Measurements from ENCODE around the gene VAV2. TPM values are rescaled to one million over a fixed set of nuclear protein-coding genes. Genes with fewer than 3 reads are reported as not detected.

Gene VAV2
- total RNA-seq, 1 experiment from 2014 or later = 24.7 TPM

GRCh38 chr9:133995012-133995896 is 3.1 kb upstream of the VAV2 start:
- H3K4me1 ChIP-seq (ENCODE audit: control insufficient read depth, insufficient read depth, low read length) = peaks cover 11% of the 10 kb centered on the region
- ChIA-PET POLR2A (no interaction called here), CTCF (interaction anchor here (1.2 to 2.3 kb wide), 4 partner anchors 104 to 245 kb away, joined by 3 to 16 read pairs (median 7); no protein-coding TSS in a partner anchor)
- no peak overlapping the region for H3K4me3 ChIP-seq (ENCODE audit: low read depth in 2 of 2, low read length in 2 of 2)
- no TSS peak for BruUV-seq (replicated peaks)
- ATAC-seq (no peak), DNase-seq (ENCODE audit: low read depth, low spot score) (no peak)
- no peaks in the 10 kb centered on the region for H3K27me3 ChIP-seq (ENCODE audit: control insufficient read depth, insufficient read depth, low read length)
- H3K36me3 ChIP-seq (ENCODE audit: control insufficient read depth, insufficient read depth, low read length) = no peaks in the 10 kb centered on the region
- H3K9me3 ChIP-seq (ENCODE audit: control insufficient read depth, insufficient read depth, low read depth, low read length) = no peaks in the 10 kb centered on the region
- in situ Hi-C loops (cut with HindIII; ENCODE audit: low pct_unique_long_range_greater_than_20kb, low sequenced_read_pairs) = no loop called here
- no peak for TF ChIP-seq REST (IDR thresholded peaks at IDR 0.05; ENCODE audit: insufficient read depth in 1 of 2, low read depth in 2 of 2, low read length in 1 of 2)
- TF ChIP-seq, protein P1, sequence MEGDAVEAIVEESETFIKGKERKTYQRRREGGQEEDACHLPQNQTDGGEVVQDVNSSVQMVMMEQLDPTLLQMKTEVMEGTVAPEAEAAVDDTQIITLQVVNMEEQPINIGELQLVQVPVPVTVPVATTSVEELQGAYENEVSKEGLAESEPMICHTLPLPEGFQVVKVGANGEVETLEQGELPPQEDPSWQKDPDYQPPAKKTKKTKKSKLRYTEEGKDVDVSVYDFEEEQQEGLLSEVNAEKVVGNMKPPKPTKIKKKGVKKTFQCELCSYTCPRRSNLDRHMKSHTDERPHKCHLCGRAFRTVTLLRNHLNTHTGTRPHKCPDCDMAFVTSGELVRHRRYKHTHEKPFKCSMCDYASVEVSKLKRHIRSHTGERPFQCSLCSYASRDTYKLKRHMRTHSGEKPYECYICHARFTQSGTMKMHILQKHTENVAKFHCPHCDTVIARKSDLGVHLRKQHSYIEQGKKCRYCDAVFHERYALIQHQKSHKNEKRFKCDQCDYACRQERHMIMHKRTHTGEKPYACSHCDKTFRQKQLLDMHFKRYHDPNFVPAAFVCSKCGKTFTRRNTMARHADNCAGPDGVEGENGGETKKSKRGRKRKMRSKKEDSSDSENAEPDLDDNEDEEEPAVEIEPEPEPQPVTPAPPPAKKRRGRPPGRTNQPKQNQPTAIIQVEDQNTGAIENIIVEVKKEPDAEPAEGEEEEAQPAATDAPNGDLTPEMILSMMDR (IDR thresholded peaks at IDR 0.05) = no peak
- no peak for TF ChIP-seq SIN3A (IDR thresholded peaks at IDR 0.05; ENCODE audit: borderline replicate concordance, insufficient read depth, low read depth, low read length)
- TF ChIP-seq POLR2AphosphoS5 (IDR thresholded peaks at IDR 0.05; ENCODE audit: low read depth, low read length) = no peak
- no peak for TF ChIP-seq TCF7L2 (IDR thresholded peaks at IDR 0.05; ENCODE audit: low read depth, low read length)
- no peak overlapping the region for H3K27ac ChIP-seq (ENCODE audit: low read length)
- intact Hi-C loops (cut with micrococcal nuclease; ENCODE audit: unreplicated experiment) = no loop called here

DNA sequence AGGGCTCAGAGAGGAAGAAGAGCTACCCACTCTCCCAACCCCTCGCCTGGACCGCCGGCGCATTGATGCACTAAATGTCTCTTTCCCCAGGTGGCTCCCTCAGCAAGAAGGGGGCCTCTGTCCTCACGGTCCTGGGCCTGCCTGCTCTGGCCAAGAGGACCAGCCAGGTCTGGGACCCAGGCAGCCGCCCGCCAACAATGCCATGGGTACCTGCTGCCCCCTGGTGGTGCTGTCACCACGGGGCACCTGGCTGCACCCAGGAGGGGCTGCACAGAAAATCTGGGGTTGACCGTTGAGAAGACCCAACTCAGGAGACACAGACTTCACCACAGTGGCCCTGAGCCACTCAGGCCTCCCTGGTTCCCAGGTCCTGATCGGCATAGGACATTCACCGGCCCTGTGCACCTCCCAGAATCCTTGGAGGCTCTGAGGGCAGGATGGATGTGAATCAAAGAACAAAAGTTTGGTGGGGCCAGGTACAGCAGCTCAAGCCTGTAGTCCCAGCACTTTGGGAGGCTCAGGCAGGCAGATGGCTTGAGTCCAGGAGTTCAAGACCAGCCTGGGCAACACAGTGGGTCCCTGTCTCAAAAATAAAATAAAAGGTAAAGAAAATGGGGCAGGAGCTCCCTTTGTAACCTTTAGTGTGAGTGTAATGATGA is 2.4 kb upstream of the VAV2 start:
- BruUV-seq (replicated peaks) = no TSS peak
- peaks cover 14% of the 10 kb centered on the region for H3K4me1 ChIP-seq (ENCODE audit: control insufficient read depth, insufficient read depth, low read length)
- POLR2A ChIA-PET = no interaction called here

More for the DNA sequence above, 2.4 kb upstream of the VAV2 start:
- H3K4me3 ChIP-seq (ENCODE audit: low read depth in 2 of 2, low read length in 2 of 2) = no peak overlapping the region; a peak in 1 of 4 replicates
- H3K27ac ChIP-seq (ENCODE audit: low read length) = no peak overlapping the region; the same call in 1 of the 2 replicates
- no peaks in the 10 kb centered on the region for H3K36me3 ChIP-seq (ENCODE audit: control insufficient read depth, insufficient read depth, low read length)
- CTCF ChIA-PET = interaction anchor here (0.6 to 2.3 kb wide), 5 partner anchors 65 to 245 kb away, joined by 3 to 16 read pairs (median 3); no protein-coding TSS in a partner anchor
- TF ChIP-seq REST (IDR thresholded peaks at IDR 0.05; ENCODE audit: insufficient read depth in 1 of 2, low read depth in 2 of 2, low read length in 1 of 2) (no peak), POLR2AphosphoS5 (IDR thresholded peaks at IDR 0.05; ENCODE audit: low read depth, low read length) (no peak), TCF7L2 (IDR thresholded peaks at IDR 0.05; ENCODE audit: low read depth, low read length) (no peak), SIN3A (IDR thresholded peaks at IDR 0.05; ENCODE audit: borderline replicate concordance, insufficient read depth, low read depth, low read length) (no peak)
- TF ChIP-seq, protein P1 (IDR thresholded peaks at IDR 0.05) = peak; percentile 93
- in situ Hi-C loops (cut with HindIII; ENCODE audit: low pct_unique_long_range_greater_than_20kb, low sequenced_read_pairs) (no loop called here), intact Hi-C loops (cut with micrococcal nuclease; ENCODE audit: unreplicated experiment) (loop anchor here (1.0 kb wide), 1 partner anchor 201 kb away; no protein-coding TSS in a partner anchor)
- ATAC-seq = peak; percentile 64
- DNase-seq (ENCODE audit: low read depth, low spot score) = no peak
- H3K9me3 ChIP-seq (ENCODE audit: control insufficient read depth, insufficient read depth, low read depth, low read length) = no peaks in the 10 kb centered on the region
- H3K27me3 ChIP-seq (ENCODE audit: control insufficient read depth, insufficient read depth, low read length) = no peaks in the 10 kb centered on the region
